ENCODE results near the gene SLC17A7.

Gene SLC17A7

GRCh38 chr19:49407079-49407478 lies 34.2 kb downstream of the SLC17A7 start:
- DNase-seq (ENCODE audit: low read depth): no peak

DNA sequence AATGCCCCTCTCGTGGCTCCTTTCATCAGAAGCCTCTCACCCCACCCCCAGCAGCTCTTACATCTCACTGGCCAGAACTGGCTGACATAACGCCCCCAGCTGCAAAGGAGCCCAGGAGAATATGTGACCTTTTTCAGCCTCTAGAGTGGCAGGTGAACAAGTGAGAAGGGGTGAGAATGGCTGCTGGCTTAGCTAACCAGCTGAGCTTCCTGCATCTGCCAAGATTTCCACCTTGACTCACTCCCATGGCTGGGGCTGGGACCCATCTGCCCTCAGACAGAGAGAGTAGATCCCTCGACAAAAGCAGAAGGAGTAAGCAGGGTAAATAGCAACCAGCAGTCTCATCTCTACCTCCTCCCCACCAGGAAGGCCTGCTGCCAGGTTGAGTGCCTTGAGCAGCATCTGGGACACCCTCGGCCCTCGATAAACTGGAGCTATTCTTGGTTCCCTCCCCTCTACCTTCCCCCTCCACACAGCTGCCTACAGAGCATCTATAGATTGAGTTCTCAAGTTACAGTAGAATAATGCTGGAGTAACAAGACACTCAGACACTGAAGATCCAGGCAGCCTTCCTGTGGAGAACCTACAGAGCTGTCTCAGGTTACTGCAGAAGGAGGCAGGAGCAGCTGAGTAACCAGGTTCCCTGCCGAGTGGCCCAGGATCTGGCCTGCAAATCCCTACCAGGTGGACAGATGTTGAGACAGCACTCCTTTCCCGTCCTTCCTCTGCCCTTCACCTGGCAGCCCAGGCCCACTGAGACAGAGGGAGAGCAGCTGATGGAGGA lies 37.7 kb downstream of the SLC17A7 start:
- DNase-seq (ENCODE audit: low read depth): no peak

GRCh38 chr19:49400029-49400428 lies 41.3 kb downstream of the SLC17A7 start:
- no peak for DNase-seq (ENCODE audit: low read depth)

DNA sequence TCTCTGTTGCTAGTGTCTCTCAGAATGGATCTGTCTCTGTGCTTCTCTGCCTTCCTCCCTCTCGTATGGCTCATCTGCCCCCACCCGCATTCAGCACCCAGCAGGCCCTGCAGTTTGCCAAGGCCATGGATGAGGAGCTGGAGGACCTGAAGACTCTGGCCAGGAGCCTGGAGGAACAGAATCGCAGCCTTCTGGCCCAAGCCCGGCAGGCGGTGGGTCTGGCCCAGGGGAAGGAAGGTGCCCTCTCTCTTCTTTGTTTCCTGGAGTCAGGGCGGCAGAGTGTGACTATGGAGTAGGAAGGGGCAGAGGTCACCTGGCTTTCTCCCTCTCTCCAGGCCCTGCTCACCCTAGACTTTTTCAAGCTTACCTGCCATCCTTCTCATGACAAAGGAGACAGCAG lies 42.4 kb downstream of the SLC17A7 start:
- no peak for DNase-seq (ENCODE audit: low read depth)

GRCh38 chr19:49398001-49398615 lies 43.2 kb downstream of the SLC17A7 start:
- DNase-seq (ENCODE audit: low read depth): no peak

- DNase-seq (ENCODE audit: low read depth): no peak
Observed at GRCh38 chr19:49396738-49397505, 44.4 kb downstream of the SLC17A7 start.

DNA sequence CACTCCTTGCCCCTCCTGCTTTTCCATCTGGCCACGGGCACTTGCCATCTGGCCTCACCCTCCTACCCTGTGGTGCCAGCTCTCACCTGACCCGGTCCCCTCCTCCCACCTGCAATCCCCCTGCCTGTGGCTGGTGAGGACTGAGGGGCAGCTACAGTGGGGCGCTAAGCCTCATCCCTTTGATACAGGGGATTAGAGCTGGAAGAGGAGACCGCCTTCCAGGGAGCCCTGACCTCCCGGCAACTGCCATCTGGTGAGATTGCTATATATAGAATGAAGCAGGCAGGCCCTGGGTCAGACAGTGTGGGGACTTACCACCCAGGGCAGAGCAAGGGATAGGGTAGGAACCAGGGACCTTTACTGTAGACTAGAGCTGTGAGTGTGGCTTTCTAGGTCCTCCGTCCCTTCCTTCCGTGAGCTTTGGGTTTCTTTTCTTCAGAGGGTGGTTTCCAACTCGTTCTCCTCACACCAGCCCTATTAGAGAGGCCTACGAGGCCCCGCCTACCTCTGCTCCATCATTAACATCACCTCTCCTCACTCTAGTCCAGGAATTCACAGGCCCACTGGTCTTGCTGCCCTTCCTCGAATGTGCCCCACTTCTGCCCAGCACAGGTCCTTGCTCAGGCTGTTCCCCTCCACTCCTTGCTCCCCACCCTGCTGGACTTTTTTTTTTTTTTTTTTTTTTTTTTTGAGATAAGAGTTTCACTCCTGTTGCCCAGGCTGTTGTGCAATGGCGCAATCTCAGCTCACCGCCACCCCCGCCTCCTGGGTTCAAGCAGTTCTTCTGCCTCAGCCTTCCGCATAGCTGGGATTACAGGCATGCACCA lies 45.5 kb downstream of the SLC17A7 start:
- no peak for DNase-seq (ENCODE audit: low read depth)

DNA sequence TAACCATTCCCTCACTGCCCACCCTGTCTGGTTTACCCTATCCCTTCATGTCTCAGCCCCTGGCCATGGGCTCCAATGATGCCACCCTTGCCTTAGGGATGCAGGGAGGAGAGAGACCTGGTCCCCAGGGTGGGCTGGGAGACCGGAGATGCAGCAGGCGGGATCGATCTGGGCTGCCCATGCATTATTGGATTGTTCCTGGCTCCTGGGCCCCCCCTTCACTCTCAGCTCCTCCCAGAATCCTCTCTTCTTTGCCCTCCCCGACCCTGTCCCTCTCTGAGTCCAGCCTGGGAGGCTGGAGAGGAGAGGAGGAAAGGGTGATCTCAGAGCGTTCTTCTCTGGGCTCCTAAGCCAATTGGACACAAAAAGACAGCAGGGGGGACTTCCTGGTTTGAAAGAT lies 47.4 kb downstream of the SLC17A7 start:
- no peak for DNase-seq (ENCODE audit: low read depth)

GRCh38 chr19:49391581-49392399 lies 49.5 kb downstream of the SLC17A7 start:
- DNase-seq (ENCODE audit: low read depth): peak; percentile 43

GRCh38 chr19:49390929-49391359 lies 50.4 kb downstream of the SLC17A7 start:
- DNase-seq (ENCODE audit: low read depth): no peak

DNA sequence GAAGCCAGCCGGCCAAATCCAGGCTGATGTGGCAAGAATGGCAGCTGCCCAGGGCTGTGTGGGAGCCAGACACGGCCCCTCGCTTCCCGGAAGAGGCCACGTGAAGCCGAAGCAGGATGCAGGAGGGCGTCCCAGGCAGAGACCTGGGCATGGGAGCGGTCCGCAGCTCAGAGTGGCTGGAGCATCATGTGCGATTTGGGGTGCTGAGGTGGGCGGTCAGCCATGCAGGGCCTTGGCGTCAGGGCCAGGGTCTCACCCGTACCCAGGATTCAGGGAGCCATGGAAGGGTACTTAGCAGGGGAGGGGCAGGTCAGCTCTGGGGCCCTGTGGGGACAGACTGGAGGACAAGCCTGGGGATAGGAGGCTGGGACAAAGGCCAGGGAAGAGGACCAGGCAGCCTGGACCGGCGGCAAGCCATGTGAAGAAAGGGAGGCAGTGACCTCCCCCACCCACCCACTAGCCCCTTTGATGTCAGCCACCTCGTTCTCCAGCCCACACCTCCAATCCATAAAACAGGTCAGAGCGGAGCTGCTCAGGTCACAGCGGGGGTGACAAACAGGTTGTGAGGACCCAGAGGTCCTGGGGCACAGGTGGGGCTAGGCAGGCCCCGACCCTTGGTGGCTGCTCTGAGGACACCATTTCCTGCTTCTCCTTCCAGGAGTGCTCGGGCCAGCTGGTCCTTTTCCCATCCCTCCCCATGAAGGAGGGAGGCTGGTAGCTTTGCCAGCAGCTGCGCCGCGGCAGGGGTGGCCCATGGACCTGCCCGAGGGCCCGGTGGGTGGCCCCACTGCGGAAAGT lies 51.0 kb downstream of the SLC17A7 start:
- DNase-seq (ENCODE audit: low read depth): no peak

- DNase-seq (ENCODE audit: low read depth): no peak
Observed at GRCh38 chr19:49389406-49389805, 51.9 kb downstream of the SLC17A7 start.

DNA sequence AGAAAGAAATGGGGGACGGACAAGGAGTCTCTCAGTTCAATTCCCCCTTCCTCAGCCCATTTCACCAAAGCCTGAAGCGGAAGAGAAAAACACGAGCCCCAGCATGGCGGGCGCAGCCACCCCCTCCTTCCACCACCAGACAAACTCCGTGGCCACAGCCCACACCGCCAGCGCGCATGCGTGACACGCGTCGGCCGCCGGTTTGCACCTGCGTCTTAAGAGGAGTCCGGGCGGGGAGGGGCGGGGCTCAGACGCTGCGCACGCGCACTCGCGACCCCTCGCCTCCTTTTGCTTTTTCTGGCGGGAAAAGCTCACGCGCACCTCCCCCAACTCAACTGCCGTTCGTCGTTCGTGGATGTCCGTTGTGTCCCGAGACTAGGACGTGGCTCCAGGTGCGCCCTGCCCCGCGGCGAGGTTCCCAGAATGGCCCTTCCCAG lies 53.4 kb downstream of the SLC17A7 start, which contains the start of gene KASH5:
TSS of gene KASH5 (plus strand) at position 314 of the 437 bp plus-strand sequence. CDS start 2,635 bp downstream, outside the sequence.
- DNase-seq (ENCODE audit: low read depth): peak; percentile 32

DNA sequence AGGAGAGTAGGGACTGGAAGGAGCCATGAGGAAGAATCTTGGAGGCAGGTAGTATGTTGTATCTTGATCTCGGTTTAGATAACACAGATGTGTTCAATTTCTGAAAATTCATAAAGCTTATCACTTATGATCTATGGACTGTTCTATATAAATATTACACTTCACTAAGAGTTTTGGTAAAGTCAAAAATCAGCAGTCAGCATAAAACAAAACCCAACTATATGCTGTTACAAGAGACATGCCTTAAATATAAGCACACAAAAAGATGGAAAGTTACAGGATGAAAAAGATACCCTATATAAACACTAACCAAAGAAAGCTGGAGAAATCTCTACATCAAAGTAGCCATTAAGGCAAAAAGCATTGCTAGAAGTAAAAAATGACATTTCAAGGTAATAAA lies 57.7 kb downstream of the SLC17A7 start:
- no peak for DNase-seq (ENCODE audit: low read depth)

- DNase-seq (ENCODE audit: low read depth): no peak
Observed at GRCh38 chr19:49382639-49383038, 58.7 kb downstream of the SLC17A7 start.

DNA sequence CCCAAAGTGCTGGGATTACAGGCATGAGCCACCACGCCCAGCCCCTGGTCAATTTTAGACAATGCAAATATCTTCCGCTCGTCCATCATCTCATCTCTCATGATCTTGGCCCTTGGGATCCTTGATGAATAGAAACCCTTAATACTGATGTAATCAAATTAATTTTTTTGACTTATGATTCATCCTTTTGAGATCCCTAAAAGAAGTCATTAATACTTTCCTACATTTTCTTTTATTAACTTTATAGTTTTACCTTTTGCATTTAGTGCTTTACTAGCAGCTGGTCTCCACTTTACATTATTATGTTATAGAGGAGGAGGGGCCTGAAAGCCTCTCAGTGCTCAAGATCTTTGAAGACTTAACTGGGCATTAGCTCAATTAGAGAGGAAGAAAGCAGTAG lies 60.9 kb downstream of the SLC17A7 start:
- DNase-seq (ENCODE audit: low read depth): no peak

Data from GM04504 (cell line).